Measurements from ENCODE around the gene SERPINB6.
"Not testable (repeated sequence)": the region's sequence is repeated elsewhere in the genome, so short reads cannot be mapped to it uniquely, and the experiment has no call there.

SERPINB6 gene

GRCh38 chr6:2950713-2951112, 20.7 kb downstream of the SERPINB6 start:
- no peak overlapping the region for H3K9ac ChIP-seq (ENCODE audit: low read depth, low read length)
- H3K4me1 ChIP-seq (ENCODE audit: control insufficient read depth, insufficient read depth, low read length) = peaks cover 13% of the 10 kb centered on the region
- no peak overlapping the region for H3K4me3 ChIP-seq (ENCODE audit: low read length)
- H3K27me3 ChIP-seq (ENCODE audit: control insufficient read depth, insufficient read depth, low read length) = no peaks in the 10 kb centered on the region
- peaks cover 29% of the 10 kb centered on the region for H3K36me3 ChIP-seq (ENCODE audit: insufficient read depth, low read length)
- no peak overlapping the region for H3K4me2 ChIP-seq (ENCODE audit: low read length)
- H3K9me3 ChIP-seq (replicated peaks; ENCODE audit: low read length) = no peaks in the 10 kb centered on the region

- Histone ChIP-seq H3K4me1 (ENCODE audit: control insufficient read depth, insufficient read depth, low read length) (peaks cover 13% of the 10 kb centered on the region), H3K27me3 (ENCODE audit: control insufficient read depth, insufficient read depth, low read length) (no peaks in the 10 kb centered on the region), H3K4me3 (ENCODE audit: low read length) (no peak overlapping the region), H3K4me2 (ENCODE audit: low read length) (no peak overlapping the region), H3K36me3 (ENCODE audit: insufficient read depth, low read length) (peaks cover 29% of the 10 kb centered on the region), H3K9me3 (replicated peaks; ENCODE audit: low read length) (no peaks in the 10 kb centered on the region), H3K9ac (ENCODE audit: low read depth, low read length) (no peak overlapping the region)
Measured at GRCh38 chr6:2949536-2950083, 21.8 kb downstream of the SERPINB6 start.

- no peak overlapping the region for H3K4me3 ChIP-seq (ENCODE audit: low read length)
- H3K4me1 ChIP-seq (ENCODE audit: control insufficient read depth, insufficient read depth, low read length) = peaks cover 13% of the 10 kb centered on the region
- H3K36me3 ChIP-seq (ENCODE audit: insufficient read depth, low read length) = peaks cover 29% of the 10 kb centered on the region
- H3K9ac ChIP-seq (ENCODE audit: low read depth, low read length) = no peak overlapping the region
- no peaks in the 10 kb centered on the region for H3K27me3 ChIP-seq (ENCODE audit: control insufficient read depth, insufficient read depth, low read length)
- H3K9me3 ChIP-seq (replicated peaks; ENCODE audit: low read length) = no peaks in the 10 kb centered on the region
- H3K4me2 ChIP-seq (ENCODE audit: low read length) = no peak overlapping the region
Measured at GRCh38 chr6:2949121-2949520, 22.2 kb downstream of the SERPINB6 start.

- H3K4me2 ChIP-seq (ENCODE audit: low read length) = no peak overlapping the region
- H3K27me3 ChIP-seq (ENCODE audit: control insufficient read depth, insufficient read depth, low read length) = no peaks in the 10 kb centered on the region
- H3K4me1 ChIP-seq (ENCODE audit: control insufficient read depth, insufficient read depth, low read length) = peaks cover 13% of the 10 kb centered on the region
- no peaks in the 10 kb centered on the region for H3K9me3 ChIP-seq (replicated peaks; ENCODE audit: low read length)
- H3K9ac ChIP-seq (ENCODE audit: low read depth, low read length) = no peak overlapping the region
- no peak overlapping the region for H3K4me3 ChIP-seq (ENCODE audit: low read length)
- peaks cover 29% of the 10 kb centered on the region for H3K36me3 ChIP-seq (ENCODE audit: insufficient read depth, low read length)
Measured at GRCh38 chr6:2948228-2949025, 22.9 kb downstream of the SERPINB6 start.

GRCh38 chr6:2947445-2947844, 23.9 kb downstream of the SERPINB6 start:
- peaks cover 29% of the 10 kb centered on the region for H3K36me3 ChIP-seq (ENCODE audit: insufficient read depth, low read length)
- H3K9ac ChIP-seq (ENCODE audit: low read depth, low read length) = no peak overlapping the region
- no peaks in the 10 kb centered on the region for H3K9me3 ChIP-seq (replicated peaks; ENCODE audit: low read length)
- H3K4me1 ChIP-seq (ENCODE audit: control insufficient read depth, insufficient read depth, low read length) = peaks cover 6% of the 10 kb centered on the region
- no peaks in the 10 kb centered on the region for H3K27me3 ChIP-seq (ENCODE audit: control insufficient read depth, insufficient read depth, low read length)
- H3K4me3 ChIP-seq (ENCODE audit: low read length) = no peak overlapping the region
- H3K4me2 ChIP-seq (ENCODE audit: low read length) = no peak overlapping the region

DNA sequence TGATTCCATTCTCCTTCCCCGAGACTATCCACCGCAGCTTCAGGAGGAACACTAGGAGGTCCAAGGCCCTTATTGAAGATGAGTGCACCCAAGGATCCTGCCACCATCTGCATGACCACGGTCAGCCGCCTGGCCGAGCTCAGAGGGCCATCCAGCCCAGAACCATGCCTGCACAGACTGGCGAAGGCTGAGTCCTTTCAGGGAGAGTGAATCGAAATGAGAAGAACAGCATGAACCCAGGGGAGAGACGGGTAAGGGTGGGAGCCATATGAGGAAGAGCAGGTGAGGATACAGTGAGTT, 26.3 kb downstream of the SERPINB6 start:
- H3K9me3 ChIP-seq (replicated peaks; ENCODE audit: low read length) = no peaks in the 10 kb centered on the region
- no peak overlapping the region for H3K9ac ChIP-seq (ENCODE audit: low read depth, low read length)
- H3K4me2 ChIP-seq (ENCODE audit: low read length) = no peak overlapping the region
- H3K4me1 ChIP-seq (ENCODE audit: control insufficient read depth, insufficient read depth, low read length) = peaks cover 4% of the 10 kb centered on the region
- no peak overlapping the region for H3K4me3 ChIP-seq (ENCODE audit: low read length)
- no peaks in the 10 kb centered on the region for H3K27me3 ChIP-seq (ENCODE audit: control insufficient read depth, insufficient read depth, low read length)
- peaks cover 29% of the 10 kb centered on the region for H3K36me3 ChIP-seq (ENCODE audit: insufficient read depth, low read length)

DNA sequence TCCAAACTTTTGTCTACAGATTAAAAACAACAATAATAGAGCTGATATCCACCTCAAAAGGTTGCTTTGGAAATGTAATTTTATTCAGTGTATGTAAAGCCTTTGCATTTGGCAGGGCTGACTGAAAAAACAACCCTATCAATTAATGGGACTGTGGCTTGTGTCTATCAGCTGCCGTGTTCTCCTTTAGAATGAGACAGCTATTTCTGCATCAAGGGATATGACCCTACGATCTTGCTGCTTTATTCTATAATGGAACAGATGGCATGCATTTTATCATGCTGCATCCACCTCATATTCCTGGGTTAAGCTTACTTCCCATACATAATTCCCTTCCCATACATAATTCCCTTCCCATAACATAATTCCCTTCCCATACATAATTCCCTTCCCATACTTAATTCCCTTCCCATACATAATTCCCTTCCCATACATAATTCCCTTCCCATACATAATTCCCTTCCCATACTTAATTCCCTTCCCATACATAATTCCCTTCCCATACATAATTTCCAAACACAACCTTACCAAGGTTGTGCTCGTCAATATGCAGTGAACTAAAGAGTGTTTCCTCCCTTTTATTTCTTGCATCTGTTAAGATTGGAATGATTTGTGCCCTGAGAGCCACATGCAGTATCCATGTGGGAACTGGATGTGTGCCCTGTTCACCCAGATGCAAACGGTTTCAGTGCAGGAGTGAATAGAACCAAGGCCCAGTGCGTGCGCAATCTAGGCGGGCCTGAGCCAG, 26.8 kb downstream of the SERPINB6 start:
- Histone ChIP-seq H3K9me3 (replicated peaks; ENCODE audit: low read length) (no peaks in the 10 kb centered on the region), H3K27me3 (ENCODE audit: control insufficient read depth, insufficient read depth, low read length) (no peaks in the 10 kb centered on the region), H3K36me3 (ENCODE audit: insufficient read depth, low read length) (peaks cover 25% of the 10 kb centered on the region), H3K4me2 (ENCODE audit: low read length) (no peak overlapping the region), H3K4me3 (ENCODE audit: low read length) (no peak overlapping the region), H3K9ac (ENCODE audit: low read depth, low read length) (no peak overlapping the region), H3K4me1 (ENCODE audit: control insufficient read depth, insufficient read depth, low read length) (peaks cover 4% of the 10 kb centered on the region)

GRCh38 chr6:2943564-2943955, 27.8 kb downstream of the SERPINB6 start:
- Histone ChIP-seq H3K4me2 (ENCODE audit: low read length) (no peak overlapping the region), H3K4me3 (ENCODE audit: low read length) (no peak overlapping the region), H3K9ac (ENCODE audit: low read depth, low read length) (no peak overlapping the region), H3K9me3 (replicated peaks; ENCODE audit: low read length) (no peaks in the 10 kb centered on the region), H3K4me1 (ENCODE audit: control insufficient read depth, insufficient read depth, low read length) (peaks cover 4% of the 10 kb centered on the region), H3K27me3 (ENCODE audit: control insufficient read depth, insufficient read depth, low read length) (no peaks in the 10 kb centered on the region), H3K36me3 (ENCODE audit: insufficient read depth, low read length) (peaks cover 15% of the 10 kb centered on the region)

DNA sequence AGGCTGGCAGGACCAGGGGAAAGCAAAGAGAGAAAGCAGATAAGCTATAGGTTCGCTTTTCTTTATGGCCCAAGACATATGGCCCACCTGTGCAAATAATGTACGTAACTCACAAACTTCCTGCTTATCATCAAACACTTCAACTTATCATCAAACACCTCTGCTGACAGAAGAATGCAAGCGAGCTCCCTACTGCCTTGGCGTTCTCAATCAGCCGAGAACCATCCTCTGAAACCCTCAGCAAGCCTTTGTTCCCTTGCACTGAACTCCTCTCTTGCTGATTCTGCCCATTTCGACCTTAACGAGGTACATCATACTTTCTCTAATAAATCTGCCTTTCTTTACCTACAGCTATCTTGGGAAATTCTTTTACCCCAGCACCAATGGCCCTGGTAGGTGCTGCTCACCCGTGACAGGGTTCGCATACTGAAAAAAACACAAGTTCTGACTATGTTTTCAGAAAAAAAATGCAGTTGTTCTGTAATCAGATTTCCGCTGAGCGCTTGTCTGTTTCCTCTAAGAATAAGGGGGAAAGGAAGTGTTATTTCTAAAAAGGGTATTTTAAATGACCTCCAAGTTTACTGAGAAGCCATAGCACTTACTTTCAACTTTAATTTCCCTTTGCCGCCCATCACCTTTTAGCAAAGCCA, 28.3 kb downstream of the SERPINB6 start:
- H3K27me3 ChIP-seq (ENCODE audit: control insufficient read depth, insufficient read depth, low read length) = no peaks in the 10 kb centered on the region
- H3K9me3 ChIP-seq (replicated peaks; ENCODE audit: low read length) = no peaks in the 10 kb centered on the region
- H3K36me3 ChIP-seq (ENCODE audit: insufficient read depth, low read length) = peaks cover 10% of the 10 kb centered on the region
- H3K4me1 ChIP-seq (ENCODE audit: control insufficient read depth, insufficient read depth, low read length) = peaks cover 4% of the 10 kb centered on the region
- H3K4me3 ChIP-seq (ENCODE audit: low read length) = no peak overlapping the region
- no peak overlapping the region for H3K4me2 ChIP-seq (ENCODE audit: low read length)
- H3K9ac ChIP-seq (ENCODE audit: low read depth, low read length) = no peak overlapping the region

DNA sequence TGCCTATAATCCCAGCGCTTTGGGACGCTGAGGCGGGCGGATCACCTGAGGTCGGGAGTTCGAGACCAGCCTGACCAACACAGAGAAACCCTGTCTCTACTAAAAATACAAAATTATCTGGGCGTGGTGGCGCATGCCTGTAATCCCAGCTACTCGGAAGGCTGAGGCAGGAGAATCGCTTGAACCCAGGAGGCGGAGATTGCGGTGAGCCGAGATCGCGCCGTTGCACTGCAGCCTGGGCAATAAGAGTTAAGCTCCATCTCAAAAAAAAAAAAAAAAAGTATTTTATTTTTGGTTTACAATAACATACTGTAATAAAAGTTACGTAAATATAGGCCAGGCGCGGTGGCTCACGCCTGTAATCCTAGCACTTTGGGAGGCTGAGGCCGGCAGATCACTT, 29.3 kb downstream of the SERPINB6 start:
- not testable (repeated sequence) for H3K36me3 ChIP-seq (ENCODE audit: insufficient read depth, low read length); H3K9me3 ChIP-seq (replicated peaks; ENCODE audit: low read length); H3K4me1 ChIP-seq (ENCODE audit: control insufficient read depth, insufficient read depth, low read length); H3K9ac ChIP-seq (ENCODE audit: low read depth, low read length); H3K4me3 ChIP-seq (ENCODE audit: low read length); H3K27me3 ChIP-seq (ENCODE audit: control insufficient read depth, insufficient read depth, low read length); H3K4me2 ChIP-seq (ENCODE audit: low read length)

GRCh38 chr6:2940851-2941250, 30.5 kb downstream of the SERPINB6 start:
- Histone ChIP-seq H3K4me1 (ENCODE audit: control insufficient read depth, insufficient read depth, low read length) (peaks cover 2% of the 10 kb centered on the region), H3K4me2 (ENCODE audit: low read length) (no peak overlapping the region), H3K9ac (ENCODE audit: low read depth, low read length) (no peak overlapping the region), H3K4me3 (ENCODE audit: low read length) (no peak overlapping the region), H3K36me3 (ENCODE audit: insufficient read depth, low read length) (no peaks in the 10 kb centered on the region), H3K27me3 (ENCODE audit: control insufficient read depth, insufficient read depth, low read length) (no peaks in the 10 kb centered on the region), H3K9me3 (replicated peaks; ENCODE audit: low read length) (no peaks in the 10 kb centered on the region)
